Mucosa of descending colon (tissue), 3 donors: ENCODE measurements around the gene TBC1D19. TPM values are rescaled to one million over a fixed set of nuclear protein-coding genes. Genes with fewer than 3 reads are reported as not detected.
"Not testable (repeated sequence)": the region's sequence is repeated elsewhere in the genome, so short reads cannot be mapped to it uniquely, and the experiment has no call there.

Source experiments
- ATAC-seq: fragments of 200-7000 bp; cut with Tn5 transposase; one replicate; pipeline ENCODE4 v1.9.1; 2020; ENCODE audit warnings: mild to moderate bottlenecking, moderate library complexity
- DNase-seq, 3 donors: peaks; one replicate each; pipeline ENCODE4 v3.0.0-alpha.2; 2020
- H3K36me3 ChIP-seq: fragments of 200-600 bp; one replicate; pipeline ENCODE4 v1.8.0; 2021; ENCODE audit warnings: low read depth, mild to moderate bottlenecking
- H3K4me1 ChIP-seq: fragments of 200-600 bp; one replicate; pipeline ENCODE4 v1.8.0; 2021; ENCODE audit warnings: low read depth, mild to moderate bottlenecking
- H3K4me3 ChIP-seq: fragments of 200-600 bp; one replicate; pipeline ENCODE4 v1.8.0; 2021; ENCODE audit warnings: mild to moderate bottlenecking
- H3K9me3 ChIP-seq: fragments of 200-600 bp; one replicate; pipeline ENCODE4 v1.8.0; 2021; ENCODE audit warnings: mild to moderate bottlenecking
- intact Hi-C, 2 donors: fragments of 100-400 bp; cut with DNase I in 1 of 2; cut with micrococcal nuclease in 1 of 2; formaldehyde crosslinking; loops; one replicate each; pipeline versions ENCODE4 v1.11.0 to v1.11.1; 2022; cut with DNase I, micrococcal nuclease
- total RNA-seq, 3 donors: library from RNA; stranded (reverse); fragmentation: NEBNext Ultra II Directional in 2 of 3; extraction: Animal tissue kit (Norgen Biotek cat#: 25700) in 2 of 3; gene quantifications; one replicate each; pipeline versions ENCODE4 v1.2.1 to v1.2.4, GENCODE V29; 2021 to 2023
- TF ChIP-seq, protein P1 (sequence below): fragments of 200-600 bp; IDR thresholded peaks from one replicate; pipeline ENCODE4 v1.8.0; 2022; ENCODE audit warnings: antibody characterized with exemption, mild to moderate bottlenecking
- donor health status: DM: no; HTN: no; CAD: no; lungs with moderate emphysema.
- donor health status: DM: no; HTN: no; CAD: no.
- donor health status: DM: no; HTN: yes; CAD: no.

Gene TBC1D19
- total RNA-seq, 3 donors from 2014 or later, result 3.7 to 11.6 (median 6.8) TPM

DNA sequence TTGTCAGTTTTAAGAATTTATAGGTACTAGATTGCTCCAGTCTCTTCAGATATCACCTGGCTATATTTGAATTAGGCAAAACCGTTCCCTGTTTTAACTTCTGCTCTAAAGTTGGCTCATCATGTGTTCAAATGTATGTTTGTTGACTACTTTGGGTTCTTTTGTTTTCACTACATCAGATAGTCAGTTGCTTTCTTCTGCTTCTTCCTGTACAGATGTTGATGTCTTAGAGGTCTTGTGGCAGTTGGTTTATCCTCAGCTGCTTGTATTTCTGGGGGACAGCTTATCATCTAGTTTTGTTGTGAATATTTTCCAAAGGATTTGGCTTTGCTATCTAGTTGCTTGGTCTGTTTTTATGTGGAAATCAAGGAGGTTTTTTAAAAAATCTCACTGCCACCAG is 28.0 kb downstream of the TBC1D19 start:
- DNase-seq, result no peak
- Histone ChIP-seq H3K4me3 (no peak overlapping the region), H3K4me1 (peaks cover 4% of the 10 kb centered on the region), H3K36me3 (no peaks in the 10 kb centered on the region), H3K9me3 (no peaks in the 10 kb centered on the region)
- no peak for ATAC-seq
- TF ChIP-seq, protein P1, sequence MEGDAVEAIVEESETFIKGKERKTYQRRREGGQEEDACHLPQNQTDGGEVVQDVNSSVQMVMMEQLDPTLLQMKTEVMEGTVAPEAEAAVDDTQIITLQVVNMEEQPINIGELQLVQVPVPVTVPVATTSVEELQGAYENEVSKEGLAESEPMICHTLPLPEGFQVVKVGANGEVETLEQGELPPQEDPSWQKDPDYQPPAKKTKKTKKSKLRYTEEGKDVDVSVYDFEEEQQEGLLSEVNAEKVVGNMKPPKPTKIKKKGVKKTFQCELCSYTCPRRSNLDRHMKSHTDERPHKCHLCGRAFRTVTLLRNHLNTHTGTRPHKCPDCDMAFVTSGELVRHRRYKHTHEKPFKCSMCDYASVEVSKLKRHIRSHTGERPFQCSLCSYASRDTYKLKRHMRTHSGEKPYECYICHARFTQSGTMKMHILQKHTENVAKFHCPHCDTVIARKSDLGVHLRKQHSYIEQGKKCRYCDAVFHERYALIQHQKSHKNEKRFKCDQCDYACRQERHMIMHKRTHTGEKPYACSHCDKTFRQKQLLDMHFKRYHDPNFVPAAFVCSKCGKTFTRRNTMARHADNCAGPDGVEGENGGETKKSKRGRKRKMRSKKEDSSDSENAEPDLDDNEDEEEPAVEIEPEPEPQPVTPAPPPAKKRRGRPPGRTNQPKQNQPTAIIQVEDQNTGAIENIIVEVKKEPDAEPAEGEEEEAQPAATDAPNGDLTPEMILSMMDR, result no peak
- intact Hi-C loops, result no loop called here

DNA sequence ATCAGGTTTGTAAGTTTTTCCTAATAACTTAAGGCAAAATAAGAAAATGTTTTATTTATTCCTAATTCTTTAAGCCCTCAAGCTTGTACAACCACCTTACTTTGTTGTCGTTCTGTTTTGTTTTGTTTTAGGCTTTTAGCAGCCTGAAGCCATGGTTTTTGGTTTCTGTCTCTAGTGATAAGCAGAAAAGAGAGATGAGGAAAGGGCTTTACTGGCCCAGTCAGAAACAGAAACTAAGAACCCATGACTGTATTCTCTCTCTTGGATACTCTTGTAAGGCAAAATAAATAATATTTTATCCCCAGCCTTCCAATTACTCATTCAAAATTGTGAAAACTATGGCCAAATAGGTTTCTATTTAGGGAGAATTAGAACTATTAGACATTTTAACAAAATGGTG is 29.4 kb downstream of the TBC1D19 start:
- H3K36me3 ChIP-seq, result no peaks in the 10 kb centered on the region
- no peak for ATAC-seq
- no peak overlapping the region for H3K4me3 ChIP-seq
- intact Hi-C loops, result no loop called here
- no peaks in the 10 kb centered on the region for H3K9me3 ChIP-seq
- DNase-seq, result no peak
- H3K4me1 ChIP-seq, result peaks cover 4% of the 10 kb centered on the region
- TF ChIP-seq, protein P1, result no peak

DNA sequence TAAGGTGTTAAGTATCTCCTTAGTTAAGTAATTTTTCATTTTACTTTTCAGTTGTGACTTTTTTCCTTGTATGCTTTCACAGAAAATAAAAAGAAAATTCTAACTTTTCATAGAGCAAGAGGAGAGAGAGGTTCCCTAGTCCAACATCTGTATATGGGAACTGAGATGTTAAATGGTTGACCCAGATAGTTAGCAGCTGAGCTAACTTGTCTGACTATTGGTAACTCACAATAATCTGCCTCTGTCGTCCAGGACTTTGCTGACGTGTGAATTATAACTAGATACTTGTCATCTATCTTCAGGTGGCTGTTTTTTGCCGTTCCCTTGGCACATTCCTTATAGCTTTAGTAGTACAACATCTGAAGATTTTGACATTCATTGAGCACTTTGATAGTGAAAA is 29.9 kb downstream of the TBC1D19 start:
- DNase-seq (no peak), ATAC-seq (no peak)
- no peak overlapping the region for H3K4me3 ChIP-seq
- no peaks in the 10 kb centered on the region for H3K36me3 ChIP-seq
- TF ChIP-seq, protein P1, result no peak
- H3K4me1 ChIP-seq, result peaks cover 4% of the 10 kb centered on the region
- H3K9me3 ChIP-seq, result no peaks in the 10 kb centered on the region
- intact Hi-C loops, result no loop called here

DNA sequence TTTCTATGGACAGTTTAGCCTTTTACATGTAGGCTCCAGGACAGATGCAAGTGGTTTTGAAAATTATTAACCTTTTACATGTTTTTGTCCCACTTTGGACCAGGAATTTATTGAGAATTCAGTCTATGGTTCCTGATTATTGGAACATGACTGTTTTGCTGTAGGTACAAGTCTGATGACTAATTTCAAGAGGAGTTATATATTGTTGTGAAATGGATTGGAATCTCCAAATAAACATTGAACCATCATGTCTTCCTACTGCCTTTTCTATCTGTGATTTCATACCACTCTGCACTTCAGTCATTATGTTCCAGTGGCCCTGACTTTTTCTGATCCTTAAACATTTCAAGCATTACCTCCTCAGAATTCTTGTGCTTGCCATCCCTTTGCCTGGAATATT is 35.9 kb downstream of the TBC1D19 start:
- intact Hi-C loops, result no loop called here
- ATAC-seq, result no peak
- Histone ChIP-seq H3K36me3 (no peaks in the 10 kb centered on the region), H3K4me1 (no peaks in the 10 kb centered on the region), H3K9me3 (no peaks in the 10 kb centered on the region), H3K4me3 (no peak overlapping the region)
- TF ChIP-seq, protein P1, result no peak
- no peak for DNase-seq

DNA sequence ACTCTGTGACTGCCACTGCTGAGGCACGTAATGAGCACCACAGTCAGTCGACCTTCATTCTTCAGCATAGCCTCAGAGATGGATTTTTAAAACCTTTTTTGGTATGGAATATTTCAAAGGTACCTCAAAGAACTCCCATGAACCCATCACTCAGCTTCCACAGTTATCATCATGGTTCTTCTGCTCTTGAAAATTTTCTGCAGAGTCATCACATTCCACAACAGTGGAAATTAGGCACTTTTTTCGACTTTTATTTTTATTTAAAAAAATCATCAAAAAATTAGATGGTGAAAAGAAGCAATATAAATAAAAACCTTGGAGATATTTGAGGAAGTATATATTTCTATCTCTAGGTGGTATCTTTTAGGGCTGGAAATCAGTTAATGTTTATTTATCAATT is 37.5 kb downstream of the TBC1D19 start:
- TF ChIP-seq, protein P1, result no peak
- H3K9me3 ChIP-seq, result no peaks in the 10 kb centered on the region
- no peaks in the 10 kb centered on the region for H3K36me3 ChIP-seq
- H3K4me3 ChIP-seq, result no peak overlapping the region
- intact Hi-C loops, result no loop called here
- H3K4me1 ChIP-seq, result no peaks in the 10 kb centered on the region
- DNase-seq (no peak), ATAC-seq (no peak)

DNA sequence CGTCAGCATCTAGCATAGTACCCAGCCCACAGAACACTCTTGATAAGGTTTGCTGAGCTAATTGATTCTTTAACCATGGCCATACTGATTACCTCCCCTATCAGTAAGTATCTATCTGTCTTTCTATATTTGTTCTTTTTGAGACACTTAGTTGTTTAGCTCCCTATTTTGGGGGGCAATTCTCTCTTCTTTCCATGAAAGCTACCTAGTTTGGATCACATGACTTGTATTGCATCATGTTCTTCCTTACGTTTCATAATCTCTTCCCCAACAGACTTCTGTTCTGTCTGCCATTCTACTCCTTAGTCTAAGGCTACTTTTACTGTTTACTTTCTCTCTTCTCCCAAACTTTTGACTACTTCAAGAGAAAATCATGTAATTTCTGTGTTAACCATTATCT is 39.0 kb downstream of the TBC1D19 start:
- DNase-seq (no peak), ATAC-seq (no peak)
- H3K4me3 ChIP-seq, result no peak overlapping the region
- H3K9me3 ChIP-seq, result no peaks in the 10 kb centered on the region
- no peaks in the 10 kb centered on the region for H3K36me3 ChIP-seq
- TF ChIP-seq, protein P1, result no peak
- H3K4me1 ChIP-seq, result no peaks in the 10 kb centered on the region
- intact Hi-C loops, result no loop called here

DNA sequence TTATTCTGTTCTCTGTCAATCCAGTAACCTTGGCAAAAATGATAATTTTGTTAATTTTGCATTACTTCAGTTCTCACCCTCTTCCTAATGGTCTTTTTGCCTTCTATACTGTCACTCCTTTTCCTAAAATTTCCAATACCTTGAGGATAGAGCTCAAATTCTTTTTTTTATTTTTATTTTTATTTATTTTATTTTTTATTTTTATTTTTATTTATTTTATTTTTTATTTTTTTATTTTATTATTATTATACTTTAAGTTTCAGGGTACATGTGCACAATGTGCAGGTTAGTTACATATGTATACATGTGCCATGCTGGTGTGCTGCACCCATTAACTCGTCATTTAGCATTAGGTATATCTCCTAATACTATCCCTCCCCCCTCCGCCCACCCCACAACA is 42.8 kb downstream of the TBC1D19 start:
- H3K4me3 ChIP-seq, DNase-seq, H3K36me3 ChIP-seq, intact Hi-C loops, H3K9me3 ChIP-seq, H3K4me1 ChIP-seq, ATAC-seq: not testable (repeated sequence)
